Measurements from ENCODE around the gene VIM. TPM values are rescaled to one million over a fixed set of nuclear protein-coding genes. Genes with fewer than 3 reads are reported as not detected.

Gene VIM
- total and polyA plus RNA-seq, 2 donors from 2014 or later, result 403 to 1,044 TPM

DNA sequence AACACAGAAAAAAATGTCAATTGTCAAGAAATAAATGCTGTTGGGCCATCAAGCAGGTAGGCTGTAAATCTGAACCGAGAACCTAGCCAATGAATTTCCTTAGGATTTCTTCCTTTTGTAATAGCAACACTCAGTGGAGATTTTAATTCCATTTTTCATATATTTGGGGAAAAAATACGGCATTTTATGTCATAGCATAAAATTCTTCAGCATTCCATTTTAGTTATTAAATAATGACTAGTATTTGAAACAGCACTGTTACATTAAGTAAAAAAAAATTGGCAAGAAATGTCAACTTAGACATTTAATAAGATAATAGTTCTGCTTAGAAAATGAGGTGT is 12.3 kb upstream of the VIM start:
- Histone ChIP-seq H3K9me3 (ENCODE audit: control insufficient read depth in 2 of 3, insufficient read depth in 1 of 3, low read length in 3 of 3) (no peaks in the 10 kb centered on the region), H3K27ac (ENCODE audit: low read depth in 2 of 2, low read length in 2 of 2) (no peak overlapping the region), H3K4me1 (ENCODE audit: control insufficient read depth in 2 of 3, insufficient read depth in 2 of 3, low read depth in 1 of 3, low read length in 3 of 3) (no peaks in the 10 kb centered on the region), H3K27me3 (ENCODE audit: control insufficient read depth, insufficient read depth, low read length) (no peaks in the 10 kb centered on the region), H3K9ac (ENCODE audit: low read length in 3 of 3) (no peak overlapping the region), H3K4me3 (ENCODE audit: low read length in 3 of 3) (no peak overlapping the region), H3K36me3 (ENCODE audit: control insufficient read depth in 2 of 3, insufficient read depth in 3 of 3, low read length in 3 of 3) (no peaks in the 10 kb centered on the region)
- DNase-seq, result no peak
- intact Hi-C loops (cut with DNase I), result no loop called here
- no peak for FAIRE-seq
- TF ChIP-seq, protein P1, sequence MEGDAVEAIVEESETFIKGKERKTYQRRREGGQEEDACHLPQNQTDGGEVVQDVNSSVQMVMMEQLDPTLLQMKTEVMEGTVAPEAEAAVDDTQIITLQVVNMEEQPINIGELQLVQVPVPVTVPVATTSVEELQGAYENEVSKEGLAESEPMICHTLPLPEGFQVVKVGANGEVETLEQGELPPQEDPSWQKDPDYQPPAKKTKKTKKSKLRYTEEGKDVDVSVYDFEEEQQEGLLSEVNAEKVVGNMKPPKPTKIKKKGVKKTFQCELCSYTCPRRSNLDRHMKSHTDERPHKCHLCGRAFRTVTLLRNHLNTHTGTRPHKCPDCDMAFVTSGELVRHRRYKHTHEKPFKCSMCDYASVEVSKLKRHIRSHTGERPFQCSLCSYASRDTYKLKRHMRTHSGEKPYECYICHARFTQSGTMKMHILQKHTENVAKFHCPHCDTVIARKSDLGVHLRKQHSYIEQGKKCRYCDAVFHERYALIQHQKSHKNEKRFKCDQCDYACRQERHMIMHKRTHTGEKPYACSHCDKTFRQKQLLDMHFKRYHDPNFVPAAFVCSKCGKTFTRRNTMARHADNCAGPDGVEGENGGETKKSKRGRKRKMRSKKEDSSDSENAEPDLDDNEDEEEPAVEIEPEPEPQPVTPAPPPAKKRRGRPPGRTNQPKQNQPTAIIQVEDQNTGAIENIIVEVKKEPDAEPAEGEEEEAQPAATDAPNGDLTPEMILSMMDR (IDR thresholded peaks at IDR 0.05; ENCODE audit: borderline replicate concordance, extremely low read depth, insufficient read depth), result no peak

DNA sequence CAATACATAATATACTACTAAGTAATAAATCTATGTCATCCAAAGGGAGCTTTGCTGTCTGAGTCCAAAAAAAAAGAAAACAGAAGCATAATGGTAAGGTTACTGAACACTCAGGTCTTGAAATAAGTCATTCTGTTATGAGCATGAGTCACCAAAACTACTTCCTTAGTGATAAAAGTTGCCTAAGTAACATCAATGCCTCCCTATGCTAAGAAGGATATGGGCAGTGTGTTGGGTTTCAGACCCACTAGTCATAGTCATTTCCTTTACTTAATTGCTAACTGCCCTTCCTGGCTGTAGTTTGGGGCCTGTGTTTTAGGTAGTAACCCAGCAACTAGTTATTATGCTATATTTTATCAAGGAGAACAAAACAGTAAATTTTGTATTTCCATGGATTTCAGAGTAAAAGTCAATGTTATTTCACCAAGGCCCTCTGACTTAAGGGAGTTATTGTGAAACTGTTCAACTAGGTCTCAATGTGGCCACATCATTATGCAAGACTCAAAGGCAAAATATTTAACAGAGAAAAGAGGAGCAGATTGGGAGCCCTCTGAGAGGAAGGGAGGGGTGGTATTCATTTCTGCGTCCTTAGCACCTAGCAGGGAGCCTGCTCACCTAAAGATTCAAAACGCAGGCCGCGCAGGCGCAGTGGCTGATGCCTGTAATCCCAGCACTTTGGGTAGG is 11.7 kb upstream of the VIM start:
- peak; percentile 53 for FAIRE-seq
- TF ChIP-seq, protein P1 (IDR thresholded peaks at IDR 0.05; ENCODE audit: borderline replicate concordance, extremely low read depth, insufficient read depth), result no peak

DNA sequence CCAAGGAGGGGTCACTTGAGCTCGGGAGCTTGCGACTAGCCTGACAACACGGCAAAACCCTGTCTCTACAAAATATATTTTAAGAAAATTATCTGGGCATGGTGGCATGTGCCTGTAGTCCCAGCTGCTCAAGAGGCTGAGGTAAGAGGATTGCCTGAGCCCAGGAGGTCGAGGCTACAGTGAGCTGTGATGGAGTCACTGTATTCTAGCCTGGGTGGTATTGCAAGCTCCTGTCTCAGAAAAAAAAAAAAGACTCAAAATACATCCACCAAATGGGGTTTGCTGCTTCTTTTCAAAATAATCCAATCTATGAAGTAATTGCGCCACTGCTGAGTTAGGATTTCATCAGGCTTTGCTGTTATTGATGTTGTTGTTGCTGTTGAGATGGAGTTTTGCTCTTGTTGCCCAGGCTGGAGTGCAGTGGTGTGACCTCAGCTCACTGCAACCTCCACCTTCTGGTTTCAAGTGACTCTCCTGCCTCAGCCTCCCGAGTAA is 11.1 kb upstream of the VIM start:
- TF ChIP-seq, protein P1 (IDR thresholded peaks at IDR 0.05; ENCODE audit: borderline replicate concordance, extremely low read depth, insufficient read depth), result no peak
- H3K4me3 ChIP-seq (ENCODE audit: low read length in 3 of 3), result no peak overlapping the region
- no peaks in the 10 kb centered on the region for H3K9me3 ChIP-seq (ENCODE audit: control insufficient read depth in 2 of 3, insufficient read depth in 1 of 3, low read length in 3 of 3)
- no peak for DNase-seq
- H3K9ac ChIP-seq (ENCODE audit: low read length in 3 of 3), result no peak overlapping the region
- FAIRE-seq, result no peak
- intact Hi-C loops (cut with DNase I), result no loop called here
- H3K36me3 ChIP-seq (ENCODE audit: control insufficient read depth in 2 of 3, insufficient read depth in 3 of 3, low read length in 3 of 3), result no peaks in the 10 kb centered on the region
- H3K27me3 ChIP-seq (ENCODE audit: control insufficient read depth, insufficient read depth, low read length), result no peaks in the 10 kb centered on the region
- no peaks in the 10 kb centered on the region for H3K4me1 ChIP-seq (ENCODE audit: control insufficient read depth in 2 of 3, insufficient read depth in 2 of 3, low read depth in 1 of 3, low read length in 3 of 3)
- H3K27ac ChIP-seq (ENCODE audit: low read depth in 2 of 2, low read length in 2 of 2), result peak overlapping the region; percentile 18 to 33

More for the DNA sequence above, 11.7 kb upstream of the VIM start:
- H3K9ac ChIP-seq (ENCODE audit: low read length in 3 of 3), result no peak overlapping the region
- no peaks in the 10 kb centered on the region for H3K4me1 ChIP-seq (ENCODE audit: control insufficient read depth in 2 of 3, insufficient read depth in 2 of 3, low read depth in 1 of 3, low read length in 3 of 3)
- H3K36me3 ChIP-seq (ENCODE audit: control insufficient read depth in 2 of 3, insufficient read depth in 3 of 3, low read length in 3 of 3), result no peaks in the 10 kb centered on the region
- H3K4me3 ChIP-seq (ENCODE audit: low read length in 3 of 3), result no peak overlapping the region
- DNase-seq, result peak in 2 of 5 donors; percentile 37 to 58
- intact Hi-C loops (cut with DNase I), result no loop called here
- no peaks in the 10 kb centered on the region for H3K9me3 ChIP-seq (ENCODE audit: control insufficient read depth in 2 of 3, insufficient read depth in 1 of 3, low read length in 3 of 3)
- H3K27me3 ChIP-seq (ENCODE audit: control insufficient read depth, insufficient read depth, low read length), result no peaks in the 10 kb centered on the region
- H3K27ac ChIP-seq (ENCODE audit: low read depth in 2 of 2, low read length in 2 of 2), result peak overlapping the region; percentile 18 to 33
